DND-41 (cell line): Measurements from ENCODE around the gene DPYD.

Experiments used
- ATAC-seq: fragments of 200-7000 bp; cut with Tn5 transposase; 3 replicates; pipeline ENCODE4 v1.9.1; 2021; ENCODE audit warnings: low read depth; ENCODE audit not compliant: insufficient read depth
- DNase-seq: peaks from one replicate; pipeline ENCODE4 v3.0.0-alpha.2; 2020
- H2AFZ ChIP-seq: 2 replicates; pipeline ENCODE4 v1.6.0; 2012; ENCODE audit warnings: low read depth, low read length
- H3K27ac ChIP-seq: 2 replicates; pipeline ENCODE4 v1.5.1; 2012; ENCODE audit warnings: low read length, inconsistent platforms
- H3K27me3 ChIP-seq: fragments of 200-600 bp; sonication (generic); 2 replicates; pipeline ENCODE4 v1.6.0; 2012; ENCODE audit warnings: low read length, mild to moderate bottlenecking, inconsistent platforms; ENCODE audit not compliant: insufficient read depth, poor library complexity
- H3K36me3 ChIP-seq: 2 replicates; pipeline ENCODE4 v1.5.1; 2012; ENCODE audit warnings: low read length, inconsistent platforms; ENCODE audit not compliant: insufficient read depth
- H3K4me1 ChIP-seq: 2 replicates; pipeline ENCODE4 v1.5.1; 2012; ENCODE audit warnings: mild to moderate bottlenecking, low read length; ENCODE audit not compliant: insufficient read depth
- H3K4me2 ChIP-seq: 2 replicates; pipeline ENCODE4 v1.6.0; 2012; ENCODE audit warnings: mild to moderate bottlenecking, moderate library complexity, low read length, inconsistent platforms; ENCODE audit not compliant: insufficient read depth
- H3K4me3 ChIP-seq, 2 experiments: fragments of 200-600 bp in 1 of 2; shearing (Covaris generic) in 1 of 2; 2 replicates each; pipeline ENCODE4 v1.5.1; 2012 to 2016; ENCODE audit warnings: inconsistent platforms in 2 of 2, low read length in 2 of 2, mild to moderate bottlenecking in 2 of 2, low read depth in 1 of 2, moderate library complexity in 1 of 2
- H3K79me2 ChIP-seq: 2 replicates; pipeline ENCODE4 v1.6.0; 2012; ENCODE audit warnings: low read length, inconsistent platforms; ENCODE audit not compliant: insufficient read depth
- H3K9ac ChIP-seq: 2 replicates; pipeline ENCODE4 v1.6.0; 2012; ENCODE audit warnings: low read depth, mild to moderate bottlenecking, inconsistent platforms, low read length, moderate library complexity
- H3K9me3 ChIP-seq: 2 replicates; pipeline ENCODE4 v1.5.1; 2012; ENCODE audit warnings: low read length, moderate library complexity, mild to moderate bottlenecking, inconsistent platforms; ENCODE audit not compliant: insufficient read depth, severe bottlenecking
- H4K20me1 ChIP-seq: 2 replicates; pipeline ENCODE4 v1.6.0; 2012; ENCODE audit warnings: low read length; ENCODE audit not compliant: insufficient read depth
- EZH2 ChIP-seq: IDR thresholded peaks from 3 replicates; pipeline ENCODE4 v1.6.1; 2012; ENCODE audit warnings: borderline replicate concordance, low read depth, mild to moderate bottlenecking, moderate library complexity, low read length, inconsistent platforms; ENCODE audit not compliant: severe bottlenecking
- TF ChIP-seq, protein P1 (sequence below): IDR thresholded peaks from 2 replicates; pipeline ENCODE4 v1.5.1; 2012; ENCODE audit warnings: borderline replicate concordance, low read length, moderate library complexity, mild to moderate bottlenecking; ENCODE audit not compliant: poor library complexity, severe bottlenecking; ENCODE audit errors: extremely low read depth

Gene DPYD

DNA sequence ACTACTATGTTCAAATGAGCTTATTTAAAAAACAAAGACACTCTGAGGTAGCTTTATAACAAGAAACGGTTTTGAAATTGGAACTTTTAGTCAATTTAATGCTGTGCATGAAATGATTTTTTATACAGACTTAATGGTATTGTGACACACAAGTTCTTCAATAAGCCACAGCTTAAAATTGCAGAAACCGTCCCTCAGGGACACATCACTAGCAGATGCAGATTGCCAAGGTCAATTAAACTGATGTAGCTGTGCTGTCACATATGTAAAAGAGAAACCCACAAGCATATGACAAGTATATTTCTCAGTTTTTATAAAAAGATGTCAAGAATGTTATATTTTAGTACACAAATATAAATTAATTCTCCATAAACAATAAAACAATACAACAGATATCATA is 366.9 kb downstream of the DPYD start:
- no peaks in the 10 kb centered on the region for H4K20me1 ChIP-seq
- no peak overlapping the region for H3K4me2 ChIP-seq
- ATAC-seq: no peak
- H3K4me1 ChIP-seq: no peaks in the 10 kb centered on the region
- H2AFZ ChIP-seq: no peak overlapping the region
- no peaks in the 10 kb centered on the region for H3K9me3 ChIP-seq
- peaks cover 22% of the 10 kb centered on the region for H3K36me3 ChIP-seq
- H3K4me3 ChIP-seq: no peak overlapping the region
- H3K27me3 ChIP-seq: no peaks in the 10 kb centered on the region
- H3K9ac ChIP-seq: no peak overlapping the region
- H3K79me2 ChIP-seq: no peaks in the 10 kb centered on the region
- no peak for DNase-seq
- TF ChIP-seq, protein P1, sequence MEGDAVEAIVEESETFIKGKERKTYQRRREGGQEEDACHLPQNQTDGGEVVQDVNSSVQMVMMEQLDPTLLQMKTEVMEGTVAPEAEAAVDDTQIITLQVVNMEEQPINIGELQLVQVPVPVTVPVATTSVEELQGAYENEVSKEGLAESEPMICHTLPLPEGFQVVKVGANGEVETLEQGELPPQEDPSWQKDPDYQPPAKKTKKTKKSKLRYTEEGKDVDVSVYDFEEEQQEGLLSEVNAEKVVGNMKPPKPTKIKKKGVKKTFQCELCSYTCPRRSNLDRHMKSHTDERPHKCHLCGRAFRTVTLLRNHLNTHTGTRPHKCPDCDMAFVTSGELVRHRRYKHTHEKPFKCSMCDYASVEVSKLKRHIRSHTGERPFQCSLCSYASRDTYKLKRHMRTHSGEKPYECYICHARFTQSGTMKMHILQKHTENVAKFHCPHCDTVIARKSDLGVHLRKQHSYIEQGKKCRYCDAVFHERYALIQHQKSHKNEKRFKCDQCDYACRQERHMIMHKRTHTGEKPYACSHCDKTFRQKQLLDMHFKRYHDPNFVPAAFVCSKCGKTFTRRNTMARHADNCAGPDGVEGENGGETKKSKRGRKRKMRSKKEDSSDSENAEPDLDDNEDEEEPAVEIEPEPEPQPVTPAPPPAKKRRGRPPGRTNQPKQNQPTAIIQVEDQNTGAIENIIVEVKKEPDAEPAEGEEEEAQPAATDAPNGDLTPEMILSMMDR: no peak
- no peak for TF ChIP-seq EZH2
- H3K27ac ChIP-seq: no peak overlapping the region

DNA sequence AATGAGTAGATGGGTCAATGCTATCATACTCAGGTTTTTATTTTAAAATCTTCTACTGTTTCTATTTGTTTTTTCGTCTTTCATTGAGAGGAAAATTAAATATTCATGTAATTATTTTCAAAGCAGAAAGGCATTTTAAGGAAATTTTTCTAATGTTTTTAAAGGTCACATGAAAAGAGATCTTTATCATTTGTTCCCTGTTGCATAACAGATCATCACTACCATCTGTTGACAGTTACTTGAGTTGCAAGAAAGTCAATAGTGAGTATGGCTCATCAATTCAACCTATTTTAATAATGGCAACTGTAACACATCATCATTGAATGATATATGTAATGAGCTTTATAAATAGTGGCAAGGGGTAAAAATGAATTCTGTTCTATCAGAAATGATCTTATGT is 369.7 kb downstream of the DPYD start:
- Histone ChIP-seq H3K4me2 (no peak overlapping the region), H3K4me3 (no peak overlapping the region), H3K79me2 (no peaks in the 10 kb centered on the region), H4K20me1 (no peaks in the 10 kb centered on the region), H3K27ac (no peak overlapping the region), H3K4me1 (no peaks in the 10 kb centered on the region), H3K9ac (no peak overlapping the region), H2AFZ (no peak overlapping the region), H3K36me3 (peaks cover 21% of the 10 kb centered on the region), H3K9me3 (no peaks in the 10 kb centered on the region), H3K27me3 (no peaks in the 10 kb centered on the region)
- ATAC-seq (no peak), DNase-seq (no peak)
- no peak for TF ChIP-seq EZH2
- TF ChIP-seq, protein P1: no peak

DNA sequence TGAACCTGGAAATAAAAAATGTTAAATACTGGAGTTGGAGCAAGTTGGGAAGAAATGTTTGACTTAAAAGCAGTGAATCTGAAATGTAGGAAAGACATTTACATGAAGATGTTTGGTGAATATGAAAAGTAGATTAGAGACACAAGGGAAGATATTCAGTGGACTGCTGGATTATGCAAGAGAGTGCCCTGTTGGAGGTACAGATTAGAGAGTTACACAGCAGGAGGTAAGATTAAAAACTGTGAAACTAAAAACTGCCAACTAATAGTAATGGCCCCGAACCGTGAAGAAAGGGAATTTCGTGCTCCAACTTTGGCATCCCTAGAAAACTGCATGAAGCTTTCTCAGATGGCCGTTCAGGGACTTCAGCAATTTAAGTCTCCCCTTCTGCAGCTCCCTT is 375.4 kb downstream of the DPYD start:
- Histone ChIP-seq H3K4me3 (no peak overlapping the region), H3K27me3 (no peaks in the 10 kb centered on the region), H3K27ac (no peak overlapping the region), H3K79me2 (no peaks in the 10 kb centered on the region), H3K9me3 (no peaks in the 10 kb centered on the region), H3K4me2 (no peak overlapping the region), H3K9ac (no peak overlapping the region), H2AFZ (no peak overlapping the region), H3K4me1 (no peaks in the 10 kb centered on the region), H3K36me3 (peaks cover 44% of the 10 kb centered on the region), H4K20me1 (no peaks in the 10 kb centered on the region)
- ATAC-seq: no peak
- TF ChIP-seq, protein P1: no peak
- no peak for TF ChIP-seq EZH2
- no peak for DNase-seq

DNA sequence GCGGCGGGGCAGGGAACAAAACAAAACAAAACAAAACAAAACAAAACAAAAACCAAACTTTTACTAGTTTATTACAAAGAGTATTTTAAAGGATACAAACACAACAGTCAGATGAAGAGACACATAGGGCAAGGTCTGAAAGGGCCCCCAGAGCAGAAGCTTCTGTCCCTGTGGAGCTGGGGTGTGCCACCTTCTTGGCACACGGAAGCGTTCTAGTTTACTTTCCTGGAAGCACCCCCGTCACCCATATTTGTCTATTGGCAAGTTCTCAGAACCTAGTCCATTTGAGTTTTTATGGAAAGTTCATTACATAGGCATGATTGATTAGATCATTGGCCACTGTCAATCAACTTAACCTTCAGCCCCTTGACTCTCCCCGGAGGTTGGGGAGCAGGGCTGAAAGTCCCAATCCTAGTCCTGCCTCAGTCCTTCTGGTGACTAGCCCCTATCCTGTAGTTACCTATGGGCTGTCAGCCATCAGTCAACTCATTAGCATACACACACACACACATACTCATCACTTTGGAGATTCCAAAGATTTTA is 380.4 kb downstream of the DPYD start:
- H3K4me3 ChIP-seq: no peak overlapping the region
- ATAC-seq (no peak), DNase-seq (no peak)
- H3K9ac ChIP-seq: no peak overlapping the region
- no peaks in the 10 kb centered on the region for H3K4me1 ChIP-seq
- no peak overlapping the region for H3K27ac ChIP-seq
- no peaks in the 10 kb centered on the region for H3K27me3 ChIP-seq
- TF ChIP-seq, protein P1: no peak
- no peak for TF ChIP-seq EZH2
- peaks cover 16% of the 10 kb centered on the region for H3K36me3 ChIP-seq
- H3K4me2 ChIP-seq: no peak overlapping the region
- H3K79me2 ChIP-seq: no peaks in the 10 kb centered on the region
- H4K20me1 ChIP-seq: no peaks in the 10 kb centered on the region
- no peak overlapping the region for H2AFZ ChIP-seq
- H3K9me3 ChIP-seq: no peaks in the 10 kb centered on the region
